ENCODE data around the gene TXN.

- TF ChIP-seq POLR2A (IDR thresholded peaks at IDR 0.05) = no peak
- no peak for TF ChIP-seq CTCF (IDR thresholded peaks at IDR 0.05)
Observed at GRCh38 chr9:110270211-110270995, 14.1 kb upstream of the TXN start.

All from stomach (tissue), 4 donors.